ENCODE measurements around the gene IFITM10. TPM values are rescaled to one million over a fixed set of nuclear protein-coding genes. Genes with fewer than 3 reads are reported as not detected.
A peak's percentile ranks its signal among the peaks of the same experiment; 100 is the strongest.

IFITM10 gene
- total RNA-seq, 4 donors from 2014 or later: 2.5 to 13.7 (median 6.3) TPM

DNA sequence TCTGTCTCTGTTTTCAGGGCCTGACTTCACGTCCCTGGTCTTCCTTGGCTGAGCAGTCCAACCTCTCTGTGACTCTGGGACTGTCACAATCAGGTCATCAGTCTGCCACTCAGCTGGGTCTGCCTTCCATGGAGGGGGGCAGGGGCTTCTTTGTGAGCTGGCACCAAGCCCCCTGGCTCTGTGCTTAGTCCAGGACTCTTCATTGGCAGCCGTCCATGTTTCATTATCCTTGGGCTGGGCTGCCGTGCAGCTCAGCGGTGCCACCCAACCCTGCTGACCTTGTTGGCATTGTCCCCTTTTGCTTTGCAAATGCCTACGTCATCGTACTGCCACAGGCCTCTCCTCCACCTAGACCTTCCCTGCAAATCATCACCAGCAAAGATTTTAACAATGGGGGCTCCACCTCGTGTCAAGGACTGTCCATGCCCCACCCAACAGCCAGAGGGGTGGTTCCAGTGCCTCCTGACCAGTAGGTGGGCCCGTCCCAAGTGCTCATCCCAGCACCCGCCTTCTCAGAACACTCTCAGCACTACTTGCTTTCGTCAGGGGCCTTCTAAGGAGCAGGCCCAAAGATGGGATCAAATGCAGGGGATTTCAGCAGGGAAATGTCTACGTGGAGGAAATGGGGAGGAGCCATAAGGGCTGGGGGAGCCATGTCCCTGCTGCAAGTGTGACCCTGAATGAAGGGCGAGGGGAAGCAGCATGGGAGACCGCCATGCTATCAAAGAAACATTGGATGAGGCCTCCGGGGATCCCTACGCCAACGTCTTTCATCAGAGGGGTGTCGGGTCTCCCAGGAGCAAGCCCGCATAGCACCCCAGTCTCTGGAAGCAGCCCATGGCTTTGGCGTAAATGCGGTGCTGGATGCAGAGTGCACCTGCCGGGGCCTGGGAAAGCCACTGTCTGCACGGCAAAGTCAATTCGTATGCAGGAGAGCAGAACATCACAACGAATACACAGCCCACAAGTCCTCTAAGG, 35.2 kb downstream of the IFITM10 start:
- TF ChIP-seq POLR2A (IDR thresholded peaks at IDR 0.05): no peak
- TF ChIP-seq, protein P1, sequence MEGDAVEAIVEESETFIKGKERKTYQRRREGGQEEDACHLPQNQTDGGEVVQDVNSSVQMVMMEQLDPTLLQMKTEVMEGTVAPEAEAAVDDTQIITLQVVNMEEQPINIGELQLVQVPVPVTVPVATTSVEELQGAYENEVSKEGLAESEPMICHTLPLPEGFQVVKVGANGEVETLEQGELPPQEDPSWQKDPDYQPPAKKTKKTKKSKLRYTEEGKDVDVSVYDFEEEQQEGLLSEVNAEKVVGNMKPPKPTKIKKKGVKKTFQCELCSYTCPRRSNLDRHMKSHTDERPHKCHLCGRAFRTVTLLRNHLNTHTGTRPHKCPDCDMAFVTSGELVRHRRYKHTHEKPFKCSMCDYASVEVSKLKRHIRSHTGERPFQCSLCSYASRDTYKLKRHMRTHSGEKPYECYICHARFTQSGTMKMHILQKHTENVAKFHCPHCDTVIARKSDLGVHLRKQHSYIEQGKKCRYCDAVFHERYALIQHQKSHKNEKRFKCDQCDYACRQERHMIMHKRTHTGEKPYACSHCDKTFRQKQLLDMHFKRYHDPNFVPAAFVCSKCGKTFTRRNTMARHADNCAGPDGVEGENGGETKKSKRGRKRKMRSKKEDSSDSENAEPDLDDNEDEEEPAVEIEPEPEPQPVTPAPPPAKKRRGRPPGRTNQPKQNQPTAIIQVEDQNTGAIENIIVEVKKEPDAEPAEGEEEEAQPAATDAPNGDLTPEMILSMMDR (IDR thresholded peaks at IDR 0.05): no peak
- peak in 1 of 2 donors; percentile 57 for DNase-seq (ENCODE audit: low spot score in 2 of 2)
- no peak overlapping the region for H3K4me3 ChIP-seq (ENCODE audit: low read depth, poor library complexity, severe bottlenecking)
- WGBS, 2 donors: 82% methylated on average over 23 to 24 of the region's 24 CpGs
- intact Hi-C loops (cut with DNase I; ENCODE audit: low total_unique reads): no loop called here

DNA sequence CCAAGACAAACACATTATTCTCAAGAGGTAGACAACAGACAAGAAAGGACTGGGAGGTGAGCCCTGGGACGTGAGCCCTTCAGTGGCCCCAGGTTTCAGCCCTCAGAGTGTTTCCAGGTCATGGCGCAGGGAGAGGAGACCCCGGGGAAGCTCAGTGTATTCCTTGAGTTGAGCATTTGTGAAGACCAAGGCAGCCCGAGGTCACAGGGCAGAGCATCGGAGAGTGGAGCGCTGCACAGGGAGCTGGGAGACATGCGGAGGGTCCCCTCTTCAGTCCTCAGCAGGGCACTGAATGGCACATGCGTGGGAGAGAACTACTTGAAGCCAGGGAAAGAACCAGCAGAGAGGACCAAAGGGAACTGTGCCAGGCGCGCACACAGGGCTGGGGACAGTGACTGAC, 41.7 kb downstream of the IFITM10 start:
- intact Hi-C loops (cut with DNase I; ENCODE audit: low total_unique reads): no loop called here
- TF ChIP-seq, protein P1 (IDR thresholded peaks at IDR 0.05): no peak
- TF ChIP-seq POLR2A (IDR thresholded peaks at IDR 0.05): no peak
- H3K4me3 ChIP-seq (ENCODE audit: low read depth, poor library complexity, severe bottlenecking): no peak overlapping the region
- peak in 1 of 2 donors; percentile 54 for DNase-seq (ENCODE audit: low spot score in 2 of 2)
- 82 to 90% methylated on average over 10 of the region's 10 CpGs for WGBS, 2 donors

DNA sequence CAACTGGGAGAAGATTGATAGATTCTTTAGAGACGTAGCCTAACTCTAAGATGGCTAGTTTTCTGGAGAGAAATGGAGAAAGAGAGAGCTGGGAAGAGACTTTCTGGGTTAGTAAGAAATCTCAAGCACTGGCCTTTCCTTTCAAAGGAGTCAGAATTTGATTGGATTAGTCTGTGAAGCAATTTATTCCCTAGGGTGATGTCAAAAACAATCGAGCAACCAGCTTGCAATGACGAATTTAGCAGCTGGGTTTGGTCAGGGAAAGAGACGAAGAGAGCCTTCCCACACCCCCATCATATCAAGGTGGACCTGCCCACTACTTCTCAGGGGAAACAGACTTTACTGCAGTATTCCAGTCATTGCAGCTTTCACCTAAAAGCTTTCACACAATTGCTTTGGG, 42.6 kb downstream of the IFITM10 start:
- TF ChIP-seq, protein P1 (IDR thresholded peaks at IDR 0.05): no peak
- no peak for TF ChIP-seq POLR2A (IDR thresholded peaks at IDR 0.05)
- intact Hi-C loops (cut with DNase I; ENCODE audit: low total_unique reads): no loop called here
- WGBS, 2 donors: 27 to 57% methylated on average over 4 of the region's 4 CpGs
- no peak for DNase-seq (ENCODE audit: low spot score in 2 of 2)
- H3K4me3 ChIP-seq (ENCODE audit: low read depth, poor library complexity, severe bottlenecking): no peak overlapping the region

DNA sequence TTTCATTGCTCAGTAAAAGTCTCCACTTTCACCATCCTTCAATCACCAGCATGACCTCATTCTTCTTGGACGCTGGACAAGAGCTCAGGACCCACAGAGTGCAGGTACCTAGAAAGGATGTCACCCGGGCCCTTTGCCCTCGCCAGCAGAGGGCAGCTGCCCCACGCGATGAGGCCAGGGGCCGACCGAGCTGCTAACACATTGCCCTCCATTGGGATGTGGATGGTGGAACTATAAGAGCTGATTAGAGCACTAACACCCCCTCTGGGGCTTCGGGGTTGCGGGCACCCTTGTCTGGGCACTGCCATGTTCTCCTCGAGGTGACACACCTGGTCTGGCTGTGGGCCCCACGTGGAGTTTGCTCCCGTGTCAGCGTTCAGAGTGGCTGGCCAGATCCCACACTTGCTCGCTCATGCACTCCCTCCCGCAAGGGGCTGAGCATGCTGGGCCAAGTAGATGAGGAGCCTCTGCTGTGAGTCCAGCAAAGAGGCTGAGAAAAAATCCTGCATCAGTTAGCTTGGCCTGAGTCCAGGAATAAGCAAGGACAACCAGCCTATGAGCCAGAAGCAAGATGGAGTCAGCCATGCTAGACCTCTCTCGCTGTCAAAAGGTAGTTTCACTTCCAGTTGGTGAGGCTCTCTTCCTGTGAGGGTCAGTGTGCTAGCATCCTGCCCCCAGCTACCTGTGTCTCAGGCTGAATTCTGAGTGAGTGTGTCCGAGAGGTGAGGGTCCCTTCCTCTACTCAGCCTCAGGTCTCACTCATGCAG, 43.6 kb downstream of the IFITM10 start:
- intact Hi-C loops (cut with DNase I; ENCODE audit: low total_unique reads): no loop called here
- TF ChIP-seq, protein P1 (IDR thresholded peaks at IDR 0.05): no peak
- no peak for TF ChIP-seq POLR2A (IDR thresholded peaks at IDR 0.05)
- DNase-seq (ENCODE audit: low spot score in 2 of 2): peak in 1 of 2 donors; percentile 84
- no peak overlapping the region for H3K4me3 ChIP-seq (ENCODE audit: low read depth, poor library complexity, severe bottlenecking)
- 83 to 92% methylated on average over 13 to 17 of the region's 17 CpGs for WGBS, 2 donors

DNA sequence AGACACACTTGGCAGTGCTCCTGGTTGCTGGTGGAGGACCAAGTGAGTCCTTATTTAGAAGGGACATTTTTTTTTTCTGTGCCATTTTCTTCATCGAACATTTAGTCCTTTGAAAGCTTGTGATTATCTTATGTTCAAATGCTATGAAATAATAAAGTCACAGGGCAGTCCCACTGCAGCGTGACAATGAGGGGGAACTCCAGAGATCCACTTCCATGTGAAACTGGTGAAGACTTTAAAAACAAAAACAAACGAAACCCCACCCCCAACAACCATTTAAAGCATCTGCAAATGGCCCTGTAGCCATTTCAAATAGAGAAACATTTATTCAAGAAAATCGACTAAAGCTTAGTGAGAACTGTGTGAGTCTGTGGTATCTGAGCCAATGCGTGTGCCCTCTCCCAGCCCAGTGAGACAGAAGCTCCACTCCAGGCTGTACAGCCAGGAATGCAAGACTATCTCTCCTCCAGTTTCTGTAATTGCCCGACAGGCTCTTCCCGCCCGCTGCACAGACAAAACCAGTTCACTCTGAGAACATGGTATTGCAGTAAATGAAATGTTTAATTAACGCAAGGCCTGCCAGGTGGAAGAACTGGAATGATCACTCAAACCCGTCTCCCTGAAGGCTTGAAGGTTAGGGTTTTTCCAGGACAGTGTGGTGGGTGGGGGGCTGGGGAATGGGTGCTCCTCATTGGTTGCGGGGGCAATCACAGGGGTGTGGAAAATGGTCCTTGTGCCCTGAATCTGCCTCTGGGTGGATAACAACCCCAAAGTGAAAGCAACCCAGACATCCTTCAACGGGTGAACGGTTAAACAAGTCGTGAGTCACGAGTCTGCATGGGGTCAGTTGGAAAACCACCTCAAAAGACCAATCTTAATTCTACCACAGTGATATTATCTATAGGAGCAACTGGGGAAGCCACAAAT, 45.0 kb downstream of the IFITM10 start:
- intact Hi-C loops (cut with DNase I; ENCODE audit: low total_unique reads): no loop called here
- DNase-seq (ENCODE audit: low spot score in 2 of 2): peak; percentile 38 to 70
- TF ChIP-seq POLR2A (IDR thresholded peaks at IDR 0.05): no peak
- TF ChIP-seq, protein P1 (IDR thresholded peaks at IDR 0.05): no peak
- 38 to 42% methylated on average over 15 of the region's 15 CpGs for WGBS, 2 donors
- H3K4me3 ChIP-seq (ENCODE audit: low read depth, poor library complexity, severe bottlenecking): no peak overlapping the region
